Tibial artery (tissue), 4 donors: ENCODE data around the gene TOMM40.

Experiments
- DNase-seq, 2 donors: peaks; one replicate each; pipeline ENCODE4 v3.0.0-alpha.2; 2019
- H3K27ac ChIP-seq, 2 donors: fragments of 200-600 bp; sonication (generic) in 1 of 2; 1 replicate in 1 of 2; 2 replicates in 1 of 2; pipeline ENCODE4 v1.5.1; 2018 to 2019; ENCODE audit warnings: mild to moderate bottlenecking in 1 of 2
- H3K27me3 ChIP-seq, 2 donors: fragments of 200-600 bp; sonication (generic) in 1 of 2; one replicate each; pipeline versions ENCODE4 v1.5.1 to v1.6.0; 2016 to 2019
- H3K36me3 ChIP-seq, 3 donors: fragments of 200-600 bp; sonication (generic) in 2 of 3; one replicate each; pipeline ENCODE4 v1.5.1; 2016 to 2019; ENCODE audit warnings: mild to moderate bottlenecking in 2 of 3
- H3K4me1 ChIP-seq, 4 donors: fragments of 200-600 bp; sonication (generic) in 2 of 4; 1 replicate in 3 of 4; 2 replicates in 1 of 4; pipeline ENCODE4 v1.5.1; 2016 to 2019
- H3K4me3 ChIP-seq, 2 donors: fragments of 200-600 bp; sonication (generic) in 1 of 2; 1 replicate in 1 of 2; 2 replicates in 1 of 2; pipeline ENCODE4 v1.5.1; 2018 to 2019; ENCODE audit warnings: mild to moderate bottlenecking in 2 of 2
- H3K9me3 ChIP-seq, 3 donors: fragments of 200-600 bp; sonication (generic) in 1 of 3; one replicate each; pipeline ENCODE4 v1.5.1; 2016 to 2019
- intact Hi-C: fragments of 100-400 bp; cut with DNase I; formaldehyde crosslinking; loops from one replicate; pipeline ENCODE4 v1.15.0; 2023; ENCODE audit warnings: low total_unique reads
- TF ChIP-seq, protein P1 (sequence below), 2 experiments: fragments of 200-600 bp in 1 of 2; fragments of 450-650 bp in 1 of 2; IDR thresholded peaks; one replicate each; pipeline ENCODE4 v1.5.1; 2017 to 2019; ENCODE audit warnings: antibody characterized with exemption in 2 of 2, mild to moderate bottlenecking in 1 of 2, moderate library complexity in 1 of 2

The TOMM40 gene

DNA sequence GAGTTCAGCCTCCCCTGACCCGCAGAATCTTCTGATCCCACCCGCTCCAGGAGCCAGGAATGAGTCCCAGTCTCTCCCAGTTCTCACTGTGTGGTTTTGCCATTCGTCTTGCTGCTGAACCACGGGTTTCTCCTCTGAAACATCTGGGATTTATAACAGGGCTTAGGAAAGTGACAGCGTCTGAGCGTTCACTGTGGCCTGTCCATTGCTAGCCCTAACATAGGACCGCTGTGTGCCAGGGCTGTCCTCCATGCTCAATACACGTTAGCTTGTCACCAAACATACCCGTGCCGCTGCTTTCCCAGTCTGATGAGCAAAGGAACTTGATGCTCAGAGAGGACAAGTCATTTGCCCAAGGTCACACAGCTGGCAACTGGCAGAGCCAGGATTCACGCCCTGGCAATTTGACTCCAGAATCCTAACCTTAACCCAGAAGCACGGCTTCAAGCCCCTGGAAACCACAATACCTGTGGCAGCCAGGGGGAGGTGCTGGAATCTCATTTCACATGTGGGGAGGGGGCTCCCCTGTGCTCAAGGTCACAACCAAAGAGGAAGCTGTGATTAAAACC, 13.5 kb downstream of the TOMM40 start:
- DNase-seq = no peak
- intact Hi-C loops = loop anchor here (5.0 to 10.0 kb wide), 2 partner anchors 48 to 150 kb away; no protein-coding TSS in a partner anchor

DNA sequence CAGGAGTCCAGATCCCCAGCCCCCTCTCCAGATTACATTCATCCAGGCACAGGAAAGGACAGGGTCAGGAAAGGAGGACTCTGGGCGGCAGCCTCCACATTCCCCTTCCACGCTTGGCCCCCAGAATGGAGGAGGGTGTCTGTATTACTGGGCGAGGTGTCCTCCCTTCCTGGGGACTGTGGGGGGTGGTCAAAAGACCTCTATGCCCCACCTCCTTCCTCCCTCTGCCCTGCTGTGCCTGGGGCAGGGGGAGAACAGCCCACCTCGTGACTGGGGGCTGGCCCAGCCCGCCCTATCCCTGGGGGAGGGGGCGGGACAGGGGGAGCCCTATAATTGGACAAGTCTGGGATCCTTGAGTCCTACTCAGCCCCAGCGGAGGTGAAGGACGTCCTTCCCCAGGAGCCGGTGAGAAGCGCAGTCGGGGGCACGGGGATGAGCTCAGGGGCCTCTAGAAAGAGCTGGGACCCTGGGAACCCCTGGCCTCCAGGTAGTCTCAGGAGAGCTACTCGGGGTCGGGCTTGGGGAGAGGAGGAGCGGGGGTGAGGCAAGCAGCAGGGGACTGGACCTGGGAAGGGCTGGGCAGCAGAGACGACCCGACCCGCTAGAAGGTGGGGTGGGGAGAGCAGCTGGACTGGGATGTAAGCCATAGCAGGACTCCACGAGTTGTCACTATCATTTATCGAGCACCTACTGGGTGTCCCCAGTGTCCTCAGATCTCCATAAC, 14.5 kb downstream of the TOMM40 start, which contains the start of gene APOE:
APOE (plus strand) TSS at position 360 of the 724 bp plus-strand sequence. CDS start 829 bp downstream, outside the sequence.
- intact Hi-C loops = loop anchor here (10.0 kb wide), 1 partner anchor 149 kb away; no protein-coding TSS in a partner anchor
- H3K27me3 ChIP-seq = peaks cover 0 to 58% of the 10 kb centered on the region in 2 donors
- TF ChIP-seq, protein P1, sequence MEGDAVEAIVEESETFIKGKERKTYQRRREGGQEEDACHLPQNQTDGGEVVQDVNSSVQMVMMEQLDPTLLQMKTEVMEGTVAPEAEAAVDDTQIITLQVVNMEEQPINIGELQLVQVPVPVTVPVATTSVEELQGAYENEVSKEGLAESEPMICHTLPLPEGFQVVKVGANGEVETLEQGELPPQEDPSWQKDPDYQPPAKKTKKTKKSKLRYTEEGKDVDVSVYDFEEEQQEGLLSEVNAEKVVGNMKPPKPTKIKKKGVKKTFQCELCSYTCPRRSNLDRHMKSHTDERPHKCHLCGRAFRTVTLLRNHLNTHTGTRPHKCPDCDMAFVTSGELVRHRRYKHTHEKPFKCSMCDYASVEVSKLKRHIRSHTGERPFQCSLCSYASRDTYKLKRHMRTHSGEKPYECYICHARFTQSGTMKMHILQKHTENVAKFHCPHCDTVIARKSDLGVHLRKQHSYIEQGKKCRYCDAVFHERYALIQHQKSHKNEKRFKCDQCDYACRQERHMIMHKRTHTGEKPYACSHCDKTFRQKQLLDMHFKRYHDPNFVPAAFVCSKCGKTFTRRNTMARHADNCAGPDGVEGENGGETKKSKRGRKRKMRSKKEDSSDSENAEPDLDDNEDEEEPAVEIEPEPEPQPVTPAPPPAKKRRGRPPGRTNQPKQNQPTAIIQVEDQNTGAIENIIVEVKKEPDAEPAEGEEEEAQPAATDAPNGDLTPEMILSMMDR (IDR thresholded peaks at IDR 0.05) = no peak
- no peak within 1 kb of the TSS for H3K4me3 ChIP-seq
- DNase-seq = no peak
- no peaks in the 10 kb centered on the region for H3K9me3 ChIP-seq
- H3K27ac ChIP-seq = no peak within 1 kb of the TSS
- peaks cover 23 to 28% (median 26%) of the 10 kb centered on the region in 3 donors for H3K36me3 ChIP-seq
- peaks cover 0 to 18% (median 0%) of the 10 kb centered on the region in 4 donors for H3K4me1 ChIP-seq

More for the DNA sequence above, 13.5 kb downstream of the TOMM40 start:
- no peak overlapping the region for H3K27ac ChIP-seq
- peaks cover 0 to 18% (median 0%) of the 10 kb centered on the region in 4 donors for H3K4me1 ChIP-seq
- H3K9me3 ChIP-seq = no peaks in the 10 kb centered on the region
- TF ChIP-seq, protein P1 (IDR thresholded peaks at IDR 0.05) = no peak
- no peak overlapping the region for H3K4me3 ChIP-seq
- peaks cover 0 to 52% of the 10 kb centered on the region in 2 donors for H3K27me3 ChIP-seq
- peaks cover 25 to 37% (median 34%) of the 10 kb centered on the region in 3 donors for H3K36me3 ChIP-seq

DNA sequence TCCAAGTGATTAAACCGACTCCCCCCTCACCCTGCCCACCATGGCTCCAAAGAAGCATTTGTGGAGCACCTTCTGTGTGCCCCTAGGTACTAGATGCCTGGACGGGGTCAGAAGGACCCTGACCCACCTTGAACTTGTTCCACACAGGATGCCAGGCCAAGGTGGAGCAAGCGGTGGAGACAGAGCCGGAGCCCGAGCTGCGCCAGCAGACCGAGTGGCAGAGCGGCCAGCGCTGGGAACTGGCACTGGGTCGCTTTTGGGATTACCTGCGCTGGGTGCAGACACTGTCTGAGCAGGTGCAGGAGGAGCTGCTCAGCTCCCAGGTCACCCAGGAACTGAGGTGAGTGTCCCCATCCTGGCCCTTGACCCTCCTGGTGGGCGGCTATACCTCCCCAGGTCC, 16.6 kb downstream of the TOMM40 start:
- Histone ChIP-seq H3K27ac (no peak overlapping the region), H3K4me1 (peaks cover 0 to 25% (median 4%) of the 10 kb centered on the region in 4 donors), H3K9me3 (no peaks in the 10 kb centered on the region), H3K36me3 (peaks cover 4 to 8% (median 8%) of the 10 kb centered on the region in 3 donors), H3K4me3 (no peak overlapping the region), H3K27me3 (peaks cover 0 to 67% of the 10 kb centered on the region in 2 donors)
- TF ChIP-seq, protein P1 (IDR thresholded peaks at IDR 0.05) = no peak
- no peak for DNase-seq
- intact Hi-C loops = loop anchor here (10.0 kb wide), 1 partner anchor 147 kb away; no protein-coding TSS in a partner anchor

- no peak overlapping the region for H3K27ac ChIP-seq
- H3K27me3 ChIP-seq = peaks cover 0 to 72% of the 10 kb centered on the region in 2 donors
- intact Hi-C loops = loop anchor here (10.0 kb wide), 1 partner anchor 147 kb away; no protein-coding TSS in a partner anchor
- H3K36me3 ChIP-seq = peaks cover 0 to 1% (median 1%) of the 10 kb centered on the region in 3 donors
- H3K4me1 ChIP-seq = peaks cover 0 to 25% (median 4%) of the 10 kb centered on the region in 4 donors
- no peaks in the 10 kb centered on the region for H3K9me3 ChIP-seq
- TF ChIP-seq, protein P1 (IDR thresholded peaks at IDR 0.05) = no peak
- DNase-seq = no peak
- H3K4me3 ChIP-seq = no peak overlapping the region
These were observed 17.2 kb downstream of the TOMM40 start for GRCh38 chr19:44908074-44908835.

DNA sequence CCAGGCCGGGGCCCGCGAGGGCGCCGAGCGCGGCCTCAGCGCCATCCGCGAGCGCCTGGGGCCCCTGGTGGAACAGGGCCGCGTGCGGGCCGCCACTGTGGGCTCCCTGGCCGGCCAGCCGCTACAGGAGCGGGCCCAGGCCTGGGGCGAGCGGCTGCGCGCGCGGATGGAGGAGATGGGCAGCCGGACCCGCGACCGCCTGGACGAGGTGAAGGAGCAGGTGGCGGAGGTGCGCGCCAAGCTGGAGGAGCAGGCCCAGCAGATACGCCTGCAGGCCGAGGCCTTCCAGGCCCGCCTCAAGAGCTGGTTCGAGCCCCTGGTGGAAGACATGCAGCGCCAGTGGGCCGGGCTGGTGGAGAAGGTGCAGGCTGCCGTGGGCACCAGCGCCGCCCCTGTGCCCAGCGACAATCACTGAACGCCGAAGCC, 17.8 kb downstream of the TOMM40 start:
- TF ChIP-seq, protein P1 (IDR thresholded peaks at IDR 0.05) = no peak
- Histone ChIP-seq H3K4me1 (peaks cover 0 to 21% (median 4%) of the 10 kb centered on the region in 4 donors), H3K27ac (no peak overlapping the region), H3K4me3 (no peak overlapping the region), H3K27me3 (peaks cover 0 to 72% of the 10 kb centered on the region in 2 donors), H3K36me3 (no peaks in the 10 kb centered on the region), H3K9me3 (no peaks in the 10 kb centered on the region)
- DNase-seq = no peak
- intact Hi-C loops = loop anchor here (10.0 kb wide), 1 partner anchor 146 kb away; no protein-coding TSS in a partner anchor
